ENCODE results near the gene CDH4. TPM values are rescaled to one million over a fixed set of nuclear protein-coding genes. Genes with fewer than 3 reads are reported as not detected.

Gene CDH4
- total RNA-seq, 1 donor, result 8.6 TPM

DNA sequence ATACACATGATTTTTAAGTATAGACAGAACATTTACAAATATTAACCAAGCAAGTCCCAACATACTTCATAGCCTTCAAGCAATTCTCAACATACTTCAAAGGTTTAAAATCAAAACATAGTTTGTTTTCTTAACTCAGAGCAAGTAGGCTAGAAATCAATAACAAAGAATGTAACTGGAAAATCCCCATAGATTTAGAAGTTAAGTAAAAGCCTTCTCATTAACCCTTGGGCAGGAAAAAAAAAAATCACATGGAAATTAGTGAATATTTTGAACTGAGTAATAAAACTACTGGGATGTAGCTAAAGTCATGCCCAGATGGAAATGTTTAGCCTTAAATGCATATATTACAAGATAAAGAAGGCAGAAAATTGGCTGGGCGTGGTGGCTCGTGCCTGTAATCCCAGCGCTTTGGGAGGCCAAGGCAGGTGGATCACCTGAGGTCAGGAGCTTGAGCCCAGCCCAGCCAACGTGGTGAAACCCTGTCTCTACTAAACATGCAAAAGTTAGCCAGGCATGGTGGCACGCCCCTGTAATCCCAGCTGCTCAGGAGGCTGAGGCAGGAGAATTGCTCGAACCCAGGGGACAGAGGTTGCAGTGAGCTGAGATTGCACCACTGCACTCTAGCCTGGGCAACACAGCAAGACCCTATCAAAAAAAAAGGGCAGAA lies 497.5 kb downstream of the CDH4 start:
- DNase-seq (ENCODE audit: low read depth in 2 of 3, low spot score in 2 of 3), result no peak

- no peak for DNase-seq (ENCODE audit: low read depth in 2 of 3, low spot score in 2 of 3)
Measured at GRCh38 chr20:61750093-61750492, 498.0 kb downstream of the CDH4 start.

GRCh38 chr20:61752576-61752975 lies 500.5 kb downstream of the CDH4 start:
- DNase-seq (ENCODE audit: low read depth in 2 of 3, low spot score in 2 of 3), result no peak

GRCh38 chr20:61753316-61753942 lies 501.4 kb downstream of the CDH4 start:
- peak in 1 of 3 donors; percentile 4 for DNase-seq (ENCODE audit: low read depth in 2 of 3, low spot score in 2 of 3)

DNA sequence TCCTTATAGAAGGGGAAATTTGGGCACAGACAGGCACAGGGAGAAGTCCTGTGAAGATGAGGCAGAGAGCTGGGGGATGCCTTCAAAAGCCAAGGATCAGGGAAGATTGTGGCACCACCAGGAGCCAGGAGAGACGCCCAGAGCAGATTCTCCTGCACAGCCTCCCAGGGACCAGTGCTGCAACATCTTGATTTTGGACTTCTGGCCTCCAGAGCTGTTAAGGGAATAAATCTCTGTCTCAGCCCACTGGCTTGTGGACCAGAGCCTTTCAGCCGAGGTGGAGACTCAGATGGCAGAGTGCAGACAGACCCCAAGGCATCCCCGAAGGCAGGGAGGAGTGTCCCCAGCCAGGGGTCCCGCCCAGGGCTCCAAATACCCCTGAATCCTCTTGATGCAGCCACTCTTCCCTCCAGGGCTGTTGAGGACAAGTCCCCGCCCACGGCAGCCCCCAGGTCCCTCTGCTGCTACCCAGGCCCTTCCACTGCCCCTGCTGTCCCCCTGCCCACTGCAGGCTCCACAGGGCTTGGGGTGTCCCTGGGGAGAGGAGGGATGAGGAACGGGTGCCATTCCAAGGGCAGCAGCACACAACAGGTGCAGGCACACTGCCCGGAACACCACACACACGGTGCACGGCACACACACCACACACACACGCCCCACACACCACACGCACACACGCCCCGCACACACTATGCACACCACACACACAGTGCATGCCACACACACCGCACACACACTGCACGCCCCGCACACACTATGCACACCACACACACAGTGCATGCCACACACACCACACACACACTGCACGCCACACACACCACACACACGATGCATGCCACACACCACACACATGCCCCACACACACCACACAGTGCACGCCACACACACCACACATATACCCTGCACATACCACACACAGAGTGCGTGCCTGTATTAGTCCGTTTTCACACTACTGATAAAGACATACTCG lies 502.2 kb downstream of the CDH4 start:
- no peak for DNase-seq (ENCODE audit: low read depth in 2 of 3, low spot score in 2 of 3)

DNA sequence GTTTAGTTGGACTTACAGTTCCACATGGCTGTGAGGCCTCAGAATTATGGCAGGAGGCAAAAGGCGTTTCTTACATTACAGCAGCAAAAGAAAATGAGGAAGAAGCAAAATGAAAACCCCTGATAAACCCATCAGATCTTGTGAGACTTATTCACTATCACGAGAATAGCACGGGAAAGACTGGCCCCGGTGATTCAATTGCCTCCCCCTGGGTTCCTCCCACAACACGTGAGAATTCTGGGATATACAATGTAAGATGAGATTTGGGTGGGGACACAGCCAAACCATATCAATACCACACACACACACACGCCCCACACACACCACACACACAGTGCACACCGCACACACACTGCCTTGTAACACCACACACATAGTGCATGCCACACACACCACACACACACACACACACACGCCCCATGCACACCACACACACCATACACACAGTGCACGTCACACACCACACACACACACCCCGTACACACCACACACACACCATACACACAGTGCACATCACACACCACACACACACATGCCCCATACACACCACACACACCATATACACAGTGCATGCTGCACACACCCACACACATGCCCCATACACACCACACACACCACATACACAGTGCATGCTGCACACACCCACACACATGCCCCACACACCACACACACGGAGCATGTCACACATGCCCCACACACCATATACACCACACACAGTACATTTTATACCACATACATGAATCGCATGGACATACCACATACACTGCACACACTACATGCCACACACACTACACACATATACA lies 503.1 kb downstream of the CDH4 start:
- no peak for DNase-seq (ENCODE audit: low read depth in 2 of 3, low spot score in 2 of 3)

- DNase-seq (ENCODE audit: low read depth in 2 of 3, low spot score in 2 of 3), result no peak
Measured at GRCh38 chr20:61755971-61756845, 504.1 kb downstream of the CDH4 start.

DNA sequence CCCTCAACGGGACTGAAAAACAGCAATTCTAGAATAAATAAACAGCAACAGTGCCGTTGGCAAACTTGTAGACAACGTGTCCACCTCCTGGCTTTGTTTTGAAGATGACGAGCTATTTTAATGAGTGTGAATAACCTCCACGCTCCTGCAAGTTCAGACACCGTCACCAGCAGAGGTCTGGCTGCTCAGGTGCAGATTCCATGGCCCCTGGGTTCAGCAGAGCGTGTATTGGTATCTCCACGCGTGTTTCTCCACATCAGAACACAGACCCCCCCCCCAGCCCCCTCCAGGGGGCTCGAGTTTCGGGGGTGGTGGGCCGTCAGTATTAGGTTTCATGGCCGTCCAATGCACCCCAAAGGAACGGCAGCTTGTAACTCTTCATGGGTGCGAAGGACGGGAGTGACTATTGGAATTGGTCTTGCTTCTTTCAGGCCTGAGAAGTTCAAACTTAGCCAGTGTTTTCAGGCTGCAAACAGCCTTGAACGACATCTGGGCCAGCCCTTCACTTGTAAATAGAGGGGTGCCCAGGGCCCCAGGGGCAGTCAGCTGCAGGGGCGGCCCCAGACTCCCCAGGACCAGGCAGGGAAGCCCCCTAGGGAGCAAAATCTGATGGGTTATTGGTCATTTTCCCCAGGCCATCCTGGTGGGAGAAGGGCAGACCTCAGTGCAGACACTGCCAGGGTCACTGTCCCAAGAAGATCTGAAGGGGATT lies 505.1 kb downstream of the CDH4 start:
- DNase-seq (ENCODE audit: low read depth in 2 of 3, low spot score in 2 of 3), result no peak

- DNase-seq (ENCODE audit: low read depth in 2 of 3, low spot score in 2 of 3), result no peak
Measured at GRCh38 chr20:61757678-61758563, 505.9 kb downstream of the CDH4 start.

DNA sequence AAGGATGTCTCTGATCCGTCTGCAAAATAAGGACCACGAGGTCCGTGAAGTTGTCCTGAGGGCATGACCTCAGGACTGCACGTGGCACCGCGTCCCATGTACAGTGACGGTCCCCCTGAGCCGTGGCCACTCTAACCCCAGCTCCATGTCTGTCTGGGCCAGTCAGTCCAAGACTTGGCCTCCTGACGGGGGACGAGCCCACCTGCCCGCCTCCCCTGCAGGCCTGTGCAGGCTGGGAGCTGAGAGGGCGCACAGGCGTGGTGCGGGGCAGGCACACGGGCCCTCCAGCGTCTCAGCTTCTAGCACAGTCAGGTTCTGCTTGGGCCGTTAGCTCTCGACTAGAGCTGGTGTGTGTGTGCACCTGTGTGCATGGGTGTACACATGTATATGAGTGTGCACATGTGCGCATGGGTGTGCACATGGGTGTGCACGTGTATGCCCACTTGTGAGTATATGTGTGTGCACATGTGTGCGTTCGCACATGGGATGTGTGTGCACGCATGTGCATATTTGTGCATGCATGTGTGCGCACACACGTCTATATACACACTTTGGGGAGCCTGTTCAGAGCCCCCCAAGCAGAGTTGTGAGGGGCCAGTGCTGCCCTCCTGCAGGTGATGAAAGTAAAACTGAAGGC lies 506.6 kb downstream of the CDH4 start:
- no peak for DNase-seq (ENCODE audit: low read depth in 2 of 3, low spot score in 2 of 3)

GRCh38 chr20:61759286-61760065 lies 507.4 kb downstream of the CDH4 start:
- no peak for DNase-seq (ENCODE audit: low read depth in 2 of 3, low spot score in 2 of 3)

- DNase-seq (ENCODE audit: low read depth in 2 of 3, low spot score in 2 of 3), result no peak
Measured at GRCh38 chr20:61760321-61760720, 508.3 kb downstream of the CDH4 start.

GRCh38 chr20:61760731-61761130 lies 508.7 kb downstream of the CDH4 start:
- DNase-seq (ENCODE audit: low read depth in 2 of 3, low spot score in 2 of 3), result no peak

- DNase-seq (ENCODE audit: low read depth in 2 of 3, low spot score in 2 of 3), result no peak
Measured at GRCh38 chr20:61761453-61762166, 509.5 kb downstream of the CDH4 start.

GRCh38 chr20:61762167-61762710 lies 510.2 kb downstream of the CDH4 start:
- no peak for DNase-seq (ENCODE audit: low read depth in 2 of 3, low spot score in 2 of 3)
